Pons (tissue), 1 donor: Measurements from ENCODE around the gene PLCH2.

Experiments
- DNase-seq: peaks from one replicate; pipeline ENCODE4 v3.0.0-alpha.2; 2016; ENCODE audit warnings: low spot score

Gene PLCH2

DNA sequence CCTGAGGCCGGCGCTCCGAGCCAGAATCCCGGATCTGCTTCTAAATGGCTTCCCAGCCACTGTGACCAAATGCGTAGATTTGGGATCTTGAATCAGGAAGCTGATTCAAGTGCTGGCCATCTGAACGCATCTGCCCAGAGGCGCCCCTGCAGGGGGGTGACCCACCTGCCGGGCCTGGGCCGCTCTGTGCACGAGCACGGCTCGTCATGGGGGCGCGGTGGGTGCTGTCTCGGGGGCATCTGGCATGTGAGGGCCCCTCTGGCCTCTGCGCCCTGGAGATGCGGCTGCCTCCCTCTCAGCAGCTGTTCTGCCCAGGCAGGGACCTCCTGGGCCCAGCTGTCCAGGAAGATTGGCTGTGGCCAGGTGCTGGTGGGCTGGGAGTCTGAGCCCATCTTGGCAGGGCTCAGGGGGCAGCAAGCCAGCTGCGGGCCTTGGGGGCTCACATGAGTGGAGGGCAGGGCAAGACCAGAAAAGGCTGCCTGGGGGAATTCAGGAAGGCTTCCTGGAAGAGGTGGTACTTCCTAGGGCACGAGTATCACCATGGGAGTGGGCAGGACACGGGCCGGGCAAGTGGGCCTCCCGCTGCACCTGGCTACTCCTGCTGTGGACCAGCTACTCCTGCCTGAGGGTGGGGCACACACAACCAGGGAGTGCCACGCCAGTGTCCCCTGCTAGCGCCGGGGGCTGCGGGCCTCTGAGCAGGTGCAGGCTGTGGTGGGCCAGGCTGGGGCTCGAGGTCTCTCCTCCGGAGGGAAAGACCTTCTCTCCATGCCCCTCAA lies 25.1 kb downstream of the PLCH2 start:
- no peak for DNase-seq

DNA sequence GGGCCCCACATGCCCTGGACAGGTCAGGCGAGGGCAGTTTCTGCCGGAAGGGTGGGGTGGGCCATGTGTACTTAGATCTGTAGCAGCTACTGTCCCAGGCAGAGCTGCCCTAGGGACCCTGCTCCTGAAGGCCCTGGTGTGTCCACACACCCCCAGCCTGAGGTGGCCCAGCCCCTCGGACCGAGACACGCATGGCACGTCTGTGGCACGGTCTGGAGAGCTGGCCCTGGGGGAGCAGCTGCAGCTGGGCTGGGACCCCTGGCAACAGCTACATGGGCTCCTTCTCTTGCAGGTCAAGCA lies 25.7 kb downstream of the PLCH2 start:
- DNase-seq: no peak

DNA sequence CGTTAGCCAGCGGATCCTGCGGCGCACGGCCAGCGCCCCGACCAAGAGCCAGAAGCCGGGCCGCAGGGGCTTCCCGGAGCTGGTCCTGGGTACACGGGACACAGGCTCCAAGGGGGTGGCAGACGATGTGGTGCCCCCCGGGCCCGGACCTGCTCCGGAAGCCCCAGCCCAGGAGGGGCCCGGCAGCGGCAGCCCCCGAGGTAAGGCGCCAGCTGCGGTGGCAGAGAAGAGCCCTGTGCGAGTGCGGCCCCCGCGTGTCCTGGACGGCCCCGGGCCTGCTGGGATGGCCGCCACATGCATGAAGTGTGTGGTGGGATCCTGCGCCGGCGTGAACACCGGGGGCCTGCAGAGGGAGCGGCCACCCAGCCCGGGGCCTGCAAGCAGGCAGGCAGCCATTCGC lies 26.1 kb downstream of the PLCH2 start:
- no peak for DNase-seq

DNA sequence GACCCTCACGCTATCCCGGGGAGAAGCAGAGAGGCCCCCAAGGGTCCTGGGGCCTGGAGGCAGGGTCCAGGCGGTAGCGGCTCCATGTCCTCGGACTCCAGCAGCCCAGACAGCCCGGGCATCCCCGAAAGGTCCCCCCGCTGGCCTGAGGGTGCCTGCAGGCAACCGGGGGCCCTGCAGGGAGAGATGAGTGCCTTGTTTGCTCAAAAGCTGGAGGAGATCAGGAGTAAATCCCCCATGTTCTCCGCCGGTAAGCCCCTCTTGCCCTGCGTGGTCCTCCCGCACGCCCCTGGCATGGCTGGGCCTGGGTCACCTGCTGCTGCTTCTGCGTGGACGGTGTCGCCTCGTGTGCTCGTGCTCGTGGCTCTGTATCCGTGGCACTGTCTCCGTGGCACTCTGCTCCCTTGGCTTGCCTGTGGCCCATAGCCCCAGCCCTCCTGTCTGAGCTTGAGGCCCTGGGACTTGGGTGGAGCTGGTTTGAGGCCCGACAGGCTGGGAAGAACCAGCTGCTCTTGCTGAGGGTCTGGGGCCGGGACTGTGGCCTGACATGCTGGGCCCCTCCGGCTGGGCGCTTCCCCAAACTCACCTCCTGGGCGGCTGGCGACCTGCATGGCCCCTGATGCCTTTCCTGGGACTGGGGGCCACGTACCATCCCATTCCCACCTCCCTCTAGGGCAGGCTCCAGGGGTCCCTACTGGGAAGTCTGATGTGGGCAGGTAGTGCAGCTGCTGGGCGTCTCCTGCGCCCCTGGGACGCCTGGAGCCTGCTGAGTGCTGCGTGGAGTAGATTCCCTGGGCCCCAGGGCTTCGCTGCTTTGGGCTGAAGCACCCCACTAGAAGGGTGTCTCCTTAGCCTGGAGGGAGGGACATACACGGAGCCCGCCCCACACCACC lies 26.8 kb downstream of the PLCH2 start:
- DNase-seq: no peak

DNA sequence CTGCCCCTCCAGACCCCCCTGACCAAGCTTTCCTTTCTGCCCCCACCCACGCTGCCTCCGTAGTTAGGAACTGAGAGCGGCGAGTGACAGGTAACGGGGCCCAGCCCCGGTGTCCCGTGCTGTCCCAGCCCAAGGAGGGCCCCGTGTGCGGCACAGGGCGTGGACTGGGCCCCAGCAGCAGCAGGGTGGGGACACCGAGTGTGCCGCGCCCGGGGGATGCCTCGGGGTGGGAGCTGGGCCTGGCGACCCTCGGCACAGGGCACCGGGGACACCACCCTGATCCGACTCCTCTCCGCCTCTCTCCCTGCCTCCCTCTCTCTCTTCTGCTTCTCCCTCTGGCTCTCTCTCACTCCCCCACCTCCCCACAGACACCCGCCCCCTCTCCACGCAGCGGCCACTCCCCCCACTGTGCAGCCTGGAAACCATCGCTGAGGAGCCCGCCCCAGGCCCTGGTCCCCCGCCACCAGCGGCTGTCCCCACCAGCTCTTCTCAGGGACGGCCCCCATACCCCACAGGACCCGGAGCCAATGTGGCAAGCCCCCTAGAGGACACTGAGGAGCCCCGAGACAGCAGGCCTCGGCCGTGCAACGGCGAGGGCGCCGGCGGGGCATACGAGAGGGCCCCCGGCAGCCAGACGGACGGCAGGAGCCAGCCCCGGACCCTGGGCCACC lies 27.6 kb downstream of the PLCH2 start:
- DNase-seq: no peak

DNA sequence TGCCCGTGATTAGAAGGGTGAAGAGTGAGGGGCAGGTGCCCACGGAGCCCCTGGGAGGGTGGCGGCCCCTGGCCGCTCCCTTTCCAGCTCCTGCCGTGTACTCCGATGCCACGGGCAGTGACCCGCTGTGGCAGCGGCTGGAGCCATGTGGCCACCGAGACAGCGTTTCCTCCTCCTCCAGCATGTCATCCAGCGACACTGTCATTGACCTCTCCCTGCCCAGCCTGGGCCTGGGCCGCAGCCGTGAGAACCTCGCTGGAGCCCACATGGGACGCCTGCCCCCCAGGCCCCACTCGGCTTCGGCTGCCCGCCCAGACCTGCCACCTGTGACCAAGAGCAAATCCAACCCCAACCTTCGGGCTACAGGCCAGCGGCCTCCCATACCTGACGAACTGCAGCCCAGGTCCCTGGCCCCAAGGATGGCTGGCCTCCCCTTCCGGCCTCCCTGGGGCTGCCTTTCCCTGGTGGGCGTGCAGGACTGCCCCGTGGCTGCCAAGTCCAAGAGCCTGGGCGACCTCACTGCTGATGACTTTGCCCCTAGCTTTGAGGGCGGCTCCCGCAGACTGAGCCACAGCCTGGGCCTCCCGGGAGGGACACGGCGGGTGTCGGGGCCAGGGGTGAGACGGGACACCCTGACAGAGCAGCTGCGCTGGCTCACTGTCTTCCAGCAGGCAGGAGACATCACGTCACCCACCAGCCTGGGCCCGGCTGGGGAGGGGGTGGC lies 28.3 kb downstream of the PLCH2 start:
- DNase-seq: no peak

DNA sequence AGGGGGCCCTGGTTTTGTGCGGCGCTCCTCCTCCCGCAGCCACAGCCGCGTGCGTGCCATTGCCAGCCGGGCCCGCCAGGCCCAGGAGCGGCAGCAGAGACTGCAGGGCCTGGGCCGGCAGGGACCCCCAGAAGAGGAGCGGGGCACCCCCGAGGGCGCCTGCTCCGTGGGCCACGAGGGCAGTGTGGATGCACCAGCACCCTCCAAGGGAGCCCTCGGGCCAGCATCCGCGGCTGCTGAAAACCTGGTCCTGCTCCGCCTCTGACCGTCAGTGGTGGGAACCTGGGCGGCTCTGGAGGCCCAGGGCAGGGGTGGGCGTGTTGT lies 28.8 kb downstream of the PLCH2 start:
- DNase-seq: no peak

DNA sequence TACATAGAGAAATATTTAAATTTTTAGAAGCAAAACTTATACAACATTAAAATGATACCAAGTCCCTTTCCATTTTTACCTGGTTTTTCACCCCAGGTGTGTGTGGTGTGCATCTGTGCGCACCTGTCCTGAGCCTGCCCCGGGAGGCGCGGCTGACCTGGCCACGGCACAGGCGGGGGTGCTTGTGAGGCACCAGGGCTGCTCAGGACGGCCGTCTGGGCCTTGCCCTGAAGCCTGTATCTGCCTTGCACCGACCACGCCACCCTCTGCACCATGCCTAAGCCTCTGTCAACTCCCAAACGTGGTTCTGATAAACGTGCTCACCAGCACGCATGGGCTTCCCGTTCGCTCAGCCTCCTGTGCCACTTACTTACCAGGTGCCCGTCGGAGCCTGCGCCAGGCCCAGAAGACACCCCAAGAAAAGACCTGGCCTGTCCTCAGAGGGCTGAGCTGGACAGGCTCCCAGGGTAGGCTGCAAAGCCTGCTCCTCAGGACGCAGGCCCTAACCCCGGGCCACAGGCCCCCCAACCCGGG lies 29.4 kb downstream of the PLCH2 start:
- no peak for DNase-seq

DNA sequence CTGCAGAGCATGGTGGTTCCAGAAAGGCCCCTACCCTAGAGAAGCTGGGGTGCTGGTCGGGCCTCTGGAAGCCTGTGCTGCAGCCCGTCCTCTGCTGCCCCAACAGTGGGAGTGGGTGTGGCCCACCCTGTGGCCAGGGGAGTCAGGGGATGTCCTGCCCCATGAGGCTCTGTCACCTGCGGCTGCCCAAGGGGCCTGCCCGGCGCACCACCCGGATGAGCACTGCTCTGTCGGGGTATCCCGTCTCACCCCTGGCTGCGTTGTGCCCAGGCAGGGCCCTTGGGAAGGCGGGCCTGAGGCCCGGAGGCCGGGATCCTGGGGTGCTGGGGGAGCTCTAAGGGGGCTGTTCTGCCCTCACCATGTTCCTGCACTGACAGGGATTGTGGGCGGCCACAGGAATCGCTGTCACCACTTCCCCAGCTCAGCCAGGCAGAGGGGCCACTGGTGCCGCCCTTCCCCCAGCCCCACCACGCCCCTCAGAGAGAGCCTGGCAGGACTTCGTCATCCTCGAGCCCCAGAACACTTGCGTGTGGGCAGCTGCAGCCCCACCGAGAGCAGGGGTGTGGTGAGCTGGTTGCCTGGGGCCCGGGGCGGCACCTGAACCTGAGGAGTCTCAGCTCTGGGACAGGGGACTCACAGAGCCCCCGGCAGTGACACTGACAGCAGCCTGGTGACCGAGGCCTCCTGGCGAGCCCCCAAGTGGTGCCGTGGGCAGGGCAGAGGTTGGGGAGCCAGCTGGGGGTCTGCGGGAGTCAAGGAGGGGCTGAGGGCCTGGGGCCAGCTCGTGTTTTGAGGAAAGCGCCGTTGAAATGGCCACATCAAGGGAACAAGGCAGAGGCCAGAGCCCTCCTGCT lies 30.1 kb downstream of the PLCH2 start:
- DNase-seq: no peak

DNA sequence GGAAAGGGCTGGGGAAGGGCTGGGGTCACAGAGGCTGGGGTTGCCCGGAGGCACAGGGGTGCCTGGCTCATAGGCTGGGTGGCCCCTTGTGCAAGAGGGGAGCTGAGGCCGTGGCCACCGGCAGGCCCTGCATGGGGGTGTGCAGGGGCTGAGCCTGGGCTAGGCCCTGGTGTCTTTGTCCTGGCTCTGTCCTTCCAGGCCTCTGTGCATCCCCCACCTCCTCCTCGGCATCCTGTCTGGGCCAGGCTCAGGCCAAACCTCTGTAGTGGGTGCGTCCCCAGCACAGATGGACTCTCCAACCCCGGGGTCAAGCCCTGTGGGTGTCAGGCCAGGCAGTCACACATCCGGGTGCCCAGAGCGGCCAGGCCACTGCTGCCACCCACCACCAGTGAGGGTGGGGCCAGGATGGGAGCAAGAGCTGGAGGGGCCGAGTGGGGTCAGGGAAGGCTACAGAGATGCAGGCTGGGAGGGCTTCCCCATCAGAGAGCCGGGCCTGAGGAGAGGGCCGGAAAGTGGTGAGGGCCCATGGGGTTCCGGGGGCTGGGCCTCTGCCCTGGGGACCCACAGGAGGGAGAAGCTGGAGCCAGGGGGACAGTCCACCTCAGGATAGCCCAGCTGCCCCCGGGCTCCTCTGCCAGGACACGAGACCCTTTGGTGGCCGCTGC lies 30.9 kb downstream of the PLCH2 start:
- no peak for DNase-seq

DNA sequence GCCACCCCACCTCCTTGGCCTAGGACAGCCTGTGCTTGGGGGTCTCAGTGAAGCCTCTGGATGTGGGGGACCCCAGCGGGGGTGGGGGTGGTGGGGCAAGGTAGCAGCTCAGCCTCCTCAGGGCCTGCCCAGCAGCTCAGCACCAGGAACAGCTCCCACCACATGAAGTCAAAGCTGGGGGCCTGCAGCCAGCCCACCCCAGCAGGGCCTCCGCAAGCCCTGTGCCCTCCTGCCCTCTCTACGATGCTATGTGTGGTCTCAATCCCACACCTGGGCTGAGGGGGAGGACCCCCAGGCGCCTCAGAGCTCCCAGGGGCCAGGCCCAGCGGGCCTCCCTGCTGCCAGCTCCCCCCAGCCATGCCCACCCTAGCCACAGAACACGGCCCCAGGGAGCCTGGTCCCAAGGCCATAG lies 31.7 kb downstream of the PLCH2 start:
- DNase-seq: no peak

DNA sequence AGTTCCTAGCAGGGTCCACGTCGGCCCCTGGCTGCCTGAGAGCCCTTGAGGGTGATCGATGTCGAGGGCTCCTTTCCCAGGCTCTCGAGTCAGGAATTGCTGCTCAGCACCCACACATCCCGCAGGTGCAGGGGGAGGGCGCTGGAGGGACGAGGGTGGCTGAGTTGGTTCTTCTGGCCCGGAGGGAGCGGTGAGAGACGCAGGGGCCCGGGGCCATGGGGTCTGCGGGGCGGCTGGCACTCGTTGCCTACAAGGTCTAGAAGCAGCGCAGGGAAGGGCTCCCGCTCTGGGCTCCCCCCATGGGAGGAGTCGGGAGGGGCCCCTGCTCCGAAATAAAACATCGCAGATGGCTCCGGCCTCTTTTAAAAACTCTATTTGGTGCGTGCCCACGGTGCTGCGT lies 32.1 kb downstream of the PLCH2 start:
- no peak for DNase-seq

DNA sequence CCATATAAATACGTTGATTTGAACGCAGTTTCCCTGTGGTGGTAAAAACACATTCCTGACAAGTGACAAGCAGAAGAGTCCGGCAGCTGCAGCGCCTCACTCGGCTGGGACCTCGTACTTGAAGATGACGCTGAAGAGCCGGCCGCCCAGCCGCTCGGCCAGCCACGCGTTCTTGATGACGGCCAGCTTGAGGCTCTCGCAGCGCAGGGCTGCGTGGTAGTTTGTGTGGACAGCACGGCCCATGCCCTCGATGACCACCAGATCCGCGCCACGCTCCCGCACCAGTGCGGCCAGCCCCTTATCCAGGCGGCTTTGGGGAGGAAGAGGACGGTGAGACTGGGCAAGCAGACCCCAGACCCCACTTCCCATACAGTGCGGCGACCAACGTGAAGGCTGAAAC lies 32.7 kb downstream of the PLCH2 start:
- no peak for DNase-seq

DNA sequence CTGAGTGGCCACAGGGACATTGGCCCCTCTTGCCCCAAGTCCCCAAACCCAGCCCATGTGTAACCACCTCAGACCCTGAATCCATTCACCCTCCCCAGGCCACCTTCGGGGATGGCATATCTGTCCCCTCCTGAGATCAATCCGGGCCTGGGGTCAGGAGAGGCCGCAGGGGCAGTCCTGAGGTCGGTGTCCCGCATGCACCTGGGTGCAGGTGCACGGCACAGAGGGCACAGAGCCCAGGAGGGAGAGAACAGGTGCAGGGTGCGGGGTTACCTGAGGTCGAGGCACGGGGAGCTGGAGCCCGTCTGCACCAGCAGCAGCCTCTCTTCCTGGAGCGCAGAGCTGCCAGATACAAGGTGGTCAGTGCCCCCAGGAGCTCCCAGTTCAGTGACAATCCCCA lies 33.5 kb downstream of the PLCH2 start:
- DNase-seq: no peak

DNA sequence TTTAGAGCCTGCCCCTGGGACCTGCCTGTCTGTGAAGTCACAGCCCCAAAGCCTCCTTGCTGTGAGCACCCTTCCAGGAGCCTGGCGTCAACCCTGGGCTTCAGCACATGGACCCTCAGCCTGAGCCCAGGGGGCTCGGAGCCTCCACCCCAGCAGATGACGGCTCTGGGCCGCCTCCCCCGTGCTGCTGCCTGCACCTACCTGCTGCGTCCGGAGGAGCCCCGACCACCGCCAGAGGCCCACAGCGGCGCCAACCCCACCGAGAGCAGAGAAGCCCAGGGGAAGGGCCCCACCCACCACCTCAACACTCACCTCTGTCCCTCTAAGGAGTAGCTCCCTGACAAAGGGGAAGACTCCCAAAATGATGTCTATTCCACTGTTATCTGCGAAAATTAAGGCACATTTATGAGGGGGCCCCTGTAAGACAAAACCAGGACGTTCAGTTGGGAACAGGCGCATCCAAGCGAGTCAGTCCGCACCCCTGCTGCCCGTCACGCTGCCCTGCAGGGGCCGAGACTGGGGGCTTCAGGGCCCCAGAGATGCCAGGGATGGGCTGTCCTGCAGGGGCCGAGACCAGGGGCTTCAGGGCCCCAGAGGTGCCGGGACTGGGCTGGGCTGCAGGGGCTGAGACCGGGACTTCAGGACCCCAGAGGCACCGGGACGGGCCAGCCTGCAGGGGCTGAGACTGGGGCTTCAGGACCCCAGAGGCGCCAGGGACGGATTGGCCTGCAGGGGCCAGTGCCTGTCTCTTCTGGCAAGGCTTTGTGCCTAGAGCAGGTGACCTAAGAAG lies 34.5 kb downstream of the PLCH2 start:
- no peak for DNase-seq

DNA sequence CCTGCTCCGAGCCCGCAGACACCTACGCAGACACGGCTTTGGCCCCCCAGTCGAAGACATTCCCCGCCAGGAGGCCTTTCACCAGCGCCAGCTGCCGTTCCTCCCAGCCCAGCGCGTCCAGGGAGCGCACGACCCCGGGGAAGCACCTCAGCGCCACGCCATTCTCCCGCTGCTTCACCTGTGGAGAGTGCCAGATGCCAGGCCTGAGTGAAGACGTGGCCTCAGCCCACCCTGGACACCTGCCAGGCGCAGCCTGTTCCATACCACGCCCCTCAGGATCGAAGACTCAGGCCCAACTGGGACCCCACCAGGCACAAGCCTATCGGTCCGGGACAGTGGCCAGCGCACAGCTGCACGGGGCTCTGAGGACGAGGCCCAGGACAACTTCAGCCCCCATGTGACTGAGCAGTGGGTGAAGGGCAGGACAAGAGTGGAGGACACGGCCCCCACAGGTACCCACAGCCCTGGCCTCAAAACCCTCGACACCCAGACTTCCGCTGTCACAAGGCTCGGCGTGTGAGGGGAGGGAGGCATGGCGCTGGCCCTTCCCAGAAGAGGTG lies 36.9 kb downstream of the PLCH2 start:
- DNase-seq: no peak

DNA sequence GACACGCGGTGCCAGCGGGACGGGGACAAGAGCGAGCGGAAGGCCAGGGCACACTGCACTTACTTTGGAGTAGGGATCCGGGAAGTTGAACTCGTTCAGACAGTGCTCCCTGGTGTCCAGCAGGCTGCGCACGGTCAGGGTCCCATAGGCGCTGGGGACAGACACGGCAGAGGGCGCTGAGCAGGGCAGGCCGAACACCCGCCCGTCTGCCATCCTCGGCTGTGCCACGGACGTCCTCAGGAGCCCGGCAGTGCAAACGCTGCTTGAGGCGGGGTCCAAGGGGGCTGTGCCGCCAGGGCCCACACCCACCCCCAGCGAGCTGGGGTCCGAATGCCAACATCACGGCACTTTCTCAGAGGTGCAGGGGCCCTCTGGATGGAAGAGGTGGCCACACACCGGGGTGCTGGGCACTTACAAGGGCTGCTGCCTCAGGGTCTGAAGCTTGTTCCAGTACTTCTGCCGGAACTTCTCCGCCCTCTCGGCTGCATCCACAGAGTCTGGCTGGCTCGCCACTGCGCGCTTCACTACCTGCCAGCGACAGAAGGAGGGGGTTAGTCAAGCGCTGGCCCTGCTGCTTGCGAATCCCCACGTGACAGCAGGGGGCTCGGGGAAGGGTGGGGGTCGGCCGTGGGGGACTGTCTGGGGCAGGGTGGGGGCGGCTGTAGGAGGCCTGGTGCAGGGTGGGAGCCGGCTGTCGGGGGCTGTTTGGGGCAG lies 38.0 kb downstream of the PLCH2 start:
- no peak for DNase-seq

DNA sequence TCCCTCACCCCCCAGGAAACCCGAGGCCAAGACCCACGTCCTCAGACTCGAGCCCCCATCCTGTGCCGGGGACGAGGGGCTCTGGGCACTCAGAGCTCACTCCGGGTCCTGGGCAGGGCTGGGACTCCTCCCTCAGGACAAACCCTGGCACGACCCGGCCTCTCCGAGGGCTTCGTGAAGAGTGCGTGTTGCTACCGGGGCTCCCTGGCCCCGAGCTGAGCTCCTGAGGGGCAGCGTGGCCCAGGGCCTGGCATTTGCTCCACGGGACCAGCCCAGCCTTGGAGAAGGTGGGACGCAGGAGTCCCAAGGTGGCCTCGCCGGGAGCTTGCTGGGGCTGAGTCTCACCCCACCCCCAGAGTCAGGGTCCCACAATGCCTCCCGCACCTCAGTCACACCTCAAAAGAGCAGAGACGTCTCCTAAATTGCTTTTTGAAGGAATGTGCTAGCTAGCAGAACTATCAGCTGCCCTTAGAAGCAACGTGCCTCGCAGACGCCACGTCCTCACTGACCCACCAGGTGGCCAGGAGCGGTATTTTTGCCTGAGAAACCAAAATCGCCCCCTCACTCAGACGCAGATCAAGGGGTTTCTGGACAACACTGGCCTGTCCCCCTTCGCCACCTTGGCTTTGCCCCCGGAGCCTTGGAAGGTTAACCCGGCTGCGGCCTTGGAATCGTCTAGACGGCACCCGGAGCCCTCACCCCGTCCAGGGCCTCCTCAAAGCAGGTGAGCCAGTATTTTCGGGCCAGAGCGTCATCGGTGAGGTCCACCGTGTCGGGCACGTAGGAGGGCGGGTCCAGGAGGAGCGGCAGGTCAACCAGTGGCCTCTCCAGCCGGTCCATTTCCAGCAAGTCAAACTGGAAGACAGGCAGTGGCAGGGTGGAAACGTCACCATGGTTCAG lies 39.0 kb downstream of the PLCH2 start:
- no peak for DNase-seq
